ENCODE measurements around the gene PLPP4. TPM values are rescaled to one million over a fixed set of nuclear protein-coding genes. Genes with fewer than 3 reads are reported as not detected.

PLPP4 gene
- total RNA-seq, 1 donor from 2014 or later = not detected

- no peaks in the 10 kb centered on the region for H3K36me3 ChIP-seq
- no peaks in the 10 kb centered on the region for H3K9me3 ChIP-seq
- no peaks in the 10 kb centered on the region for H3K27me3 ChIP-seq (ENCODE audit: low read depth)
- intact Hi-C loops (cut with DNase I) = no loop called here
- no peak for TF ChIP-seq CTCF (IDR thresholded peaks at IDR 0.05)
- DNase-seq (no peak), ATAC-seq (no peak)
- H3K4me3 ChIP-seq = no peak overlapping the region
- H3K4me1 ChIP-seq = no peaks in the 10 kb centered on the region
- H3K27ac ChIP-seq = no peak overlapping the region
These were observed 58.7 kb downstream of the PLPP4 start for GRCh38 chr10:120515741-120516140.

DNA sequence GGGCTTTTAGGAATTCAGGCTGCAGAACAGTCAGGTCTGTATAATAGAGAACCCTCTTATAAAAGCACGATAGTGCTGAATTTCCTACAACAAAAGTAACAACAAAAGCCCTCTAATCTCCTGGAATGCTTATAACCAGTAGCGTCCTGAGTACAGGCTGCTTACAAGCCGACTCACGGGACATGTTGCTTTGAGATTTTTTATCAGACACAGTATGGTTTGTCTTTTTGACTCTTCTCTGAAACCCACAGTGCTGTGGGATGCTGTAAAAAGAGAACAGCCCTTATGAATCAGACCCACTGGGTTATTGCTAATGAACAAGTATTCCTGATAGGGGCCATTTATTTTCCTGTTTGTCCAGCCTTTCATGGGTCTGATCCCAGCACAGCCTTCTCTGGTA is 59.4 kb downstream of the PLPP4 start:
- intact Hi-C loops (cut with DNase I) = no loop called here
- H3K27ac ChIP-seq = no peak overlapping the region
- no peaks in the 10 kb centered on the region for H3K4me1 ChIP-seq
- H3K27me3 ChIP-seq (ENCODE audit: low read depth) = no peaks in the 10 kb centered on the region
- DNase-seq (no peak), ATAC-seq (no peak)
- no peak overlapping the region for H3K4me3 ChIP-seq
- TF ChIP-seq CTCF (IDR thresholded peaks at IDR 0.05) = no peak
- no peaks in the 10 kb centered on the region for H3K9me3 ChIP-seq
- H3K36me3 ChIP-seq = no peaks in the 10 kb centered on the region

DNA sequence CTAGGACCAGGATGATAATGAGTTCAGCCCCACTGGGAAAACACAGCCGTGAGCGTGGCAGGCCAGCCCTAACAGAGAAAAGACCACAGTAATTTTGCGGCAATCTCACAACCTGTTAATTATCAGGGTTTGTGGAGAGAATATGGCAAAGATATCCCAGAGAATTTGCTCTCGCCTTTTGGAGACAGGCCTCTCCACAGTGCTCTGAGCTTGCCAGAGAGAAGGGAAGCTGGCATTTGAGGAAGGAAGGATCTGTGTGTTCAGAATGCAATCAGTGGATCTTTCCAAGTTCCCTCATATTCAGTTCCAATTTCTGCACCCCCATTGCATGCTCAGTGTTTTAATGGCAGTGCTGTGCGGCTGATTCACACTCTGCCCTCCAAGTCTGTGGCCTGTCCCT is 60.2 kb downstream of the PLPP4 start:
- ATAC-seq = no peak
- H3K27me3 ChIP-seq (ENCODE audit: low read depth) = no peaks in the 10 kb centered on the region
- H3K4me3 ChIP-seq = no peak overlapping the region
- no peak for DNase-seq
- no peaks in the 10 kb centered on the region for H3K36me3 ChIP-seq
- no peaks in the 10 kb centered on the region for H3K4me1 ChIP-seq
- intact Hi-C loops (cut with DNase I) = no loop called here
- TF ChIP-seq CTCF (IDR thresholded peaks at IDR 0.05) = no peak
- H3K27ac ChIP-seq = no peak overlapping the region
- no peaks in the 10 kb centered on the region for H3K9me3 ChIP-seq

GRCh38 chr10:120517881-120518484 is 61.0 kb downstream of the PLPP4 start:
- Histone ChIP-seq H3K27ac (no peak overlapping the region), H3K4me1 (no peaks in the 10 kb centered on the region), H3K27me3 (ENCODE audit: low read depth) (no peaks in the 10 kb centered on the region), H3K4me3 (no peak overlapping the region), H3K9me3 (no peaks in the 10 kb centered on the region), H3K36me3 (no peaks in the 10 kb centered on the region)
- no peak for TF ChIP-seq CTCF (IDR thresholded peaks at IDR 0.05)
- ATAC-seq (no peak), DNase-seq (no peak)
- intact Hi-C loops (cut with DNase I) = no loop called here

GRCh38 chr10:120521880-120522279 is 64.9 kb downstream of the PLPP4 start:
- no peak overlapping the region for H3K27ac ChIP-seq
- TF ChIP-seq CTCF (IDR thresholded peaks at IDR 0.05) = no peak
- no peaks in the 10 kb centered on the region for H3K9me3 ChIP-seq
- no peaks in the 10 kb centered on the region for H3K36me3 ChIP-seq
- DNase-seq (no peak), ATAC-seq (no peak)
- no peaks in the 10 kb centered on the region for H3K27me3 ChIP-seq (ENCODE audit: low read depth)
- intact Hi-C loops (cut with DNase I) = no loop called here
- no peak overlapping the region for H3K4me3 ChIP-seq
- no peaks in the 10 kb centered on the region for H3K4me1 ChIP-seq

- Histone ChIP-seq H3K36me3 (no peaks in the 10 kb centered on the region), H3K27ac (no peak overlapping the region), H3K4me1 (no peaks in the 10 kb centered on the region), H3K9me3 (no peaks in the 10 kb centered on the region), H3K27me3 (ENCODE audit: low read depth) (no peaks in the 10 kb centered on the region), H3K4me3 (no peak overlapping the region)
- no peak for DNase-seq
- no peak for TF ChIP-seq CTCF (IDR thresholded peaks at IDR 0.05)
- intact Hi-C loops (cut with DNase I) = no loop called here
- ATAC-seq = no peak
These were observed 70.7 kb downstream of the PLPP4 start for GRCh38 chr10:120527691-120528090.
